GM12875 (cell line): ENCODE measurements around the gene UBR3.

ENCODE experiments used
- H3K4me3 ChIP-seq: one replicate; pipeline ENCODE4 v1.5.1; 2011; ENCODE audit warnings: low read depth, low read length, control low read depth
- CTCF ChIP-seq: IDR thresholded peaks from 2 replicates; pipeline ENCODE4 v1.5.1; 2011; ENCODE audit warnings: low read depth, mild to moderate bottlenecking, control low read depth, inconsistent platforms, low read length, moderate library complexity, borderline replicate concordance; ENCODE audit not compliant: insufficient read depth

The UBR3 gene

GRCh38 chr2:169965495-169965894, 138.2 kb downstream of the UBR3 start:
- no peak overlapping the region for H3K4me3 ChIP-seq
- TF ChIP-seq CTCF, result no peak

GRCh38 chr2:169966454-169966853, 139.2 kb downstream of the UBR3 start:
- no peak for TF ChIP-seq CTCF
- no peak overlapping the region for H3K4me3 ChIP-seq

GRCh38 chr2:169968743-169969142, 141.5 kb downstream of the UBR3 start:
- no peak for TF ChIP-seq CTCF
- no peak overlapping the region for H3K4me3 ChIP-seq

GRCh38 chr2:169975221-169975620, 148.0 kb downstream of the UBR3 start:
- no peak overlapping the region for H3K4me3 ChIP-seq
- no peak for TF ChIP-seq CTCF

GRCh38 chr2:169976335-169976851, 149.1 kb downstream of the UBR3 start:
- no peak for TF ChIP-seq CTCF

GRCh38 chr2:169977530-169977929, 150.3 kb downstream of the UBR3 start:
- TF ChIP-seq CTCF, result no peak
- H3K4me3 ChIP-seq, result no peak overlapping the region

More at GRCh38 chr2:169976335-169976851, 149.1 kb downstream of the UBR3 start:
- H3K4me3 ChIP-seq, result no peak overlapping the region

GRCh38 chr2:169978402-169979017, 151.3 kb downstream of the UBR3 start:
- TF ChIP-seq CTCF, result no peak
- no peak overlapping the region for H3K4me3 ChIP-seq
